K562 (cell line): ENCODE measurements around the gene ALDH16A1. TPM values are rescaled to one million over a fixed set of nuclear protein-coding genes. Genes with fewer than 3 reads are reported as not detected.
A peak's percentile ranks its signal among the peaks of the same experiment; 100 is the strongest.

ENCODE experiments used
- ATF6 ChIP-seq: sonication (generic); formaldehyde crosslinking; IDR thresholded peaks from 2 replicates; pipeline ENCODE4 v1.4.0; 2020; ENCODE audit warnings: mild to moderate bottlenecking, missing genetic modification reagents
- CCNT2 ChIP-seq: IDR thresholded peaks from 2 replicates; pipeline ENCODE4 v1.6.1; 2011; ENCODE audit warnings: borderline replicate concordance, low read depth, mild to moderate bottlenecking, moderate library complexity, mixed read lengths, low read length; ENCODE audit not compliant: insufficient read length; ENCODE audit errors: extremely low read depth
- CSDE1 ChIP-seq, 2 experiments: fragments of 450-650 bp; IDR thresholded peaks; 2 replicates each; pipeline ENCODE4 v1.6.1; 2016; ENCODE audit warnings: mild to moderate bottlenecking in 1 of 2
- GABPA ChIP-seq: fragments of 200-800 bp; sonication (Bioruptor generic); conservative IDR thresholded peaks from 2 replicates; pipeline ENCODE4 v1.6.1; 2016; ENCODE audit warnings: low read depth, missing genetic modification characterization, missing compliant biosample characterization
- GTF2A2 ChIP-seq: IDR thresholded peaks from 2 replicates; pipeline ENCODE4 v1.6.1; 2016; ENCODE audit warnings: mild to moderate bottlenecking, missing genetic modification characterization, missing compliant biosample characterization
- LEF1 ChIP-seq: fragments of 450-650 bp; IDR thresholded peaks from 2 replicates; pipeline ENCODE4 v1.6.1; 2016; ENCODE audit warnings: mild to moderate bottlenecking
- POLR2A ChIP-seq: fragments of 450-650 bp; conservative IDR thresholded peaks from 2 replicates; pipeline ENCODE4 v1.6.1; 2016
- RFX1 ChIP-seq: fragments of 450-650 bp; IDR thresholded peaks from 2 replicates; pipeline ENCODE4 v1.6.1; 2016; ENCODE audit warnings: mild to moderate bottlenecking, moderate library complexity
- RNF2 ChIP-seq: sonication (generic); IDR thresholded peaks from 2 replicates; pipeline ENCODE4 v1.6.1; 2016
- TBL1XR1 ChIP-seq, 2 experiments: IDR thresholded peaks; 2 replicates each; pipeline ENCODE4 v1.6.1; 2012; ENCODE audit warnings: improper control_type of control experiment in 2 of 2, low read length in 2 of 2, mild to moderate bottlenecking in 1 of 2
- TBP ChIP-seq: optimal IDR thresholded peaks from 2 replicates; pipeline ENCODE3; 2011; ENCODE audit warnings: low read depth, low read length, improper control_type of control experiment
- TOE1 ChIP-seq, 2 experiments: fragments of 450-650 bp in 1 of 2; sonication (generic) in 1 of 2; formaldehyde crosslinking in 1 of 2; IDR thresholded peaks; 2 replicates each; pipeline versions ENCODE4 v1.7.1 to v1.8.0; 2016 to 2022; ENCODE audit warnings: borderline replicate concordance in 2 of 2, mild to moderate bottlenecking in 2 of 2, antibody characterized with exemption in 1 of 2, inconsistent platforms in 1 of 2, low read depth in 1 of 2, missing genetic modification reagents in 1 of 2, moderate library complexity in 1 of 2
- USF1 ChIP-seq: sonication (generic); formaldehyde crosslinking; IDR thresholded peaks from 2 replicates; pipeline ENCODE4 v1.9.0; 2022; ENCODE audit warnings: mild to moderate bottlenecking, missing genetic modification reagents
- ZC3H8 ChIP-seq: fragments of 450-650 bp; IDR thresholded peaks from 2 replicates; pipeline ENCODE4 v1.6.1; 2017
- ZNF143 ChIP-seq: sonication (generic); formaldehyde crosslinking; IDR thresholded peaks from 2 replicates; pipeline ENCODE4 v1.9.0; 2022; ENCODE audit warnings: mild to moderate bottlenecking, missing genetic modification reagents
- ZNF407 ChIP-seq: fragments of 450-650 bp; IDR thresholded peaks from 2 replicates; pipeline ENCODE4 v1.6.1; 2016; ENCODE audit warnings: low read depth
- ZNF644 ChIP-seq: fragments of 200-800 bp; sonication (Bioruptor generic); IDR thresholded peaks from 2 replicates; pipeline ENCODE4 v1.6.1; 2016; ENCODE audit warnings: low read depth, missing genetic modification characterization, missing compliant biosample characterization
- ZNF778 ChIP-seq: fragments of 450-650 bp; formaldehyde crosslinking; IDR thresholded peaks from 2 replicates; pipeline ENCODE4 v1.4.0; 2020; ENCODE audit warnings: mild to moderate bottlenecking, moderate library complexity
- polyA plus RNA-seq, 8 experiments: library from polyadenylated mRNA; depleted of rRNA in 4 of 8; stranded (reverse) in 5 of 8; unstranded in 3 of 8; fragments of >200 nt; fragmentation: Nextera tagmentation in 2 of 8; fragmentation: Illumina TruSeq in 1 of 8; extraction: Ambion mirVana in 2 of 8; extraction: Trizol in 1 of 8; gene quantifications; 2 replicates each; pipeline versions ENCODE4 v1.2.1 to v1.2.3, GENCODE V29; 2011 to 2014; ENCODE audit warnings: inconsistent platforms in 1 of 8, missing spikeins in 1 of 8
- total RNA-seq, 7 experiments: library from RNA; depleted of rRNA in 6 of 7; stranded (reverse); fragments of >200 nt in 6 of 7; fragmentation: Illumina TruSeq in 2 of 7; extraction: Trizol in 2 of 7; gene quantifications; 2 replicates each; pipeline versions ENCODE4 v1.2.1 to v1.2.3, GENCODE V29; 2011 to 2021; ENCODE audit warnings: low replicate concordance in 1 of 7

The ALDH16A1 gene
- total and polyA plus RNA-seq, 9 of the 15 experiments (the other 6 are each of a cell fraction or from before 2014, with no cell fraction given), result 2.2 to 52.2 (median 7.6) TPM

- no peak for TF ChIP-seq ZC3H8
- TF ChIP-seq TBP, result no peak
- TF ChIP-seq GTF2A2, result peak; percentile 63; the same call in 1 of the 2 replicates
- peak; percentile 100 for TF ChIP-seq USF1
- TF ChIP-seq TOE1 (IDR thresholded peaks at IDR 0.05; ENCODE audit: borderline replicate concordance), result peak; percentile 95
- peak; percentile 93 for TF ChIP-seq TOE1 (CRISPR knock-in tag; IDR thresholded peaks at IDR 0.05; ENCODE audit: borderline replicate concordance, low read depth)
- peak; percentile 89 for TF ChIP-seq ZNF644 (tag)
- no peak for TF ChIP-seq ZNF407
- no peak for TF ChIP-seq LEF1
- peak; percentile 92 for TF ChIP-seq GABPA (tag)
- peak in 1 of 2 experiments; percentile 96; a peak in 2 of 4 replicates for TF ChIP-seq CSDE1 (IDR thresholded peaks at IDR 0.05)
- TF ChIP-seq ZNF143 (CRISPR knock-in tag), result no peak; the same call in 1 of the 2 replicates
- peak; percentile 82 for TF ChIP-seq CCNT2
- no peak for TF ChIP-seq ATF6
- peak; percentile 100 for TF ChIP-seq POLR2A
- no peak for TF ChIP-seq RFX1
- peak; percentile 56; the same call in 1 of the 2 replicates for TF ChIP-seq RNF2
- TF ChIP-seq ZNF778, result no peak
- TF ChIP-seq TBL1XR1 (IDR thresholded peaks at IDR 0.05; ENCODE audit: low read length in 2 of 2), result peak in 1 of 2 experiments; percentile 75; a peak in 2 of 4 replicates
Measured at GRCh38 chr19:49487277-49488045, 34.4 kb downstream of the ALDH16A1 start, which contains the start of gene RPL13A (continued).
